Endothelial cell of coronary artery (primary cell): ENCODE data around the gene USP38. TPM values are rescaled to one million over a fixed set of nuclear protein-coding genes. Genes with fewer than 3 reads are reported as not detected.

Source experiments
- total RNA-seq: library from RNA; depleted of rRNA; stranded (reverse); fragments of >200 nt; gene quantifications from 2 replicates; pipeline ENCODE4 v1.2.3, GENCODE V29; 2014

The USP38 gene
- total RNA-seq = 16.0 and 19.1 TPM in 2 replicates

GRCh38 chr4:143184503-143185252, at the start of gene USP38:
Gene USP38, plus strand, starts transcription at chr4:143184917. Its CDS starts 534 bp downstream, at chr4:143185451.

Other genes with a start within 250 kb of the USP38 start
- gene GAB1, start 152.0 kb downstream of the USP38 start, total RNA-seq = 8.3 and 9.4 TPM in 2 replicates